ENCODE data around the gene PCDHA6.
"Not testable (repeated sequence)": the region's sequence is repeated elsewhere in the genome, so short reads cannot be mapped to it uniquely, and the experiment has no call there.

PCDHA6 gene

GRCh38 chr5:140869555-140869886, 41.8 kb downstream of the PCDHA6 start:
- Mint-ChIP-seq H3K9me3 (peaks cover 54% of the 10 kb centered on the region), H3K36me3 (ENCODE audit: low read depth) (peaks cover 74% of the 10 kb centered on the region), H3K27me3 (ENCODE audit: low read depth, poor library complexity) (no peaks in the 10 kb centered on the region), H3K4me1 (peaks cover 9% of the 10 kb centered on the region), H3K27ac (no peak overlapping the region), H3K4me3 (peak overlapping the region; percentile 86)
- TF ChIP-seq, protein P1, sequence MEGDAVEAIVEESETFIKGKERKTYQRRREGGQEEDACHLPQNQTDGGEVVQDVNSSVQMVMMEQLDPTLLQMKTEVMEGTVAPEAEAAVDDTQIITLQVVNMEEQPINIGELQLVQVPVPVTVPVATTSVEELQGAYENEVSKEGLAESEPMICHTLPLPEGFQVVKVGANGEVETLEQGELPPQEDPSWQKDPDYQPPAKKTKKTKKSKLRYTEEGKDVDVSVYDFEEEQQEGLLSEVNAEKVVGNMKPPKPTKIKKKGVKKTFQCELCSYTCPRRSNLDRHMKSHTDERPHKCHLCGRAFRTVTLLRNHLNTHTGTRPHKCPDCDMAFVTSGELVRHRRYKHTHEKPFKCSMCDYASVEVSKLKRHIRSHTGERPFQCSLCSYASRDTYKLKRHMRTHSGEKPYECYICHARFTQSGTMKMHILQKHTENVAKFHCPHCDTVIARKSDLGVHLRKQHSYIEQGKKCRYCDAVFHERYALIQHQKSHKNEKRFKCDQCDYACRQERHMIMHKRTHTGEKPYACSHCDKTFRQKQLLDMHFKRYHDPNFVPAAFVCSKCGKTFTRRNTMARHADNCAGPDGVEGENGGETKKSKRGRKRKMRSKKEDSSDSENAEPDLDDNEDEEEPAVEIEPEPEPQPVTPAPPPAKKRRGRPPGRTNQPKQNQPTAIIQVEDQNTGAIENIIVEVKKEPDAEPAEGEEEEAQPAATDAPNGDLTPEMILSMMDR (IDR thresholded peaks at IDR 0.05) = peak; percentile 24
- no peak for DNase-seq

DNA sequence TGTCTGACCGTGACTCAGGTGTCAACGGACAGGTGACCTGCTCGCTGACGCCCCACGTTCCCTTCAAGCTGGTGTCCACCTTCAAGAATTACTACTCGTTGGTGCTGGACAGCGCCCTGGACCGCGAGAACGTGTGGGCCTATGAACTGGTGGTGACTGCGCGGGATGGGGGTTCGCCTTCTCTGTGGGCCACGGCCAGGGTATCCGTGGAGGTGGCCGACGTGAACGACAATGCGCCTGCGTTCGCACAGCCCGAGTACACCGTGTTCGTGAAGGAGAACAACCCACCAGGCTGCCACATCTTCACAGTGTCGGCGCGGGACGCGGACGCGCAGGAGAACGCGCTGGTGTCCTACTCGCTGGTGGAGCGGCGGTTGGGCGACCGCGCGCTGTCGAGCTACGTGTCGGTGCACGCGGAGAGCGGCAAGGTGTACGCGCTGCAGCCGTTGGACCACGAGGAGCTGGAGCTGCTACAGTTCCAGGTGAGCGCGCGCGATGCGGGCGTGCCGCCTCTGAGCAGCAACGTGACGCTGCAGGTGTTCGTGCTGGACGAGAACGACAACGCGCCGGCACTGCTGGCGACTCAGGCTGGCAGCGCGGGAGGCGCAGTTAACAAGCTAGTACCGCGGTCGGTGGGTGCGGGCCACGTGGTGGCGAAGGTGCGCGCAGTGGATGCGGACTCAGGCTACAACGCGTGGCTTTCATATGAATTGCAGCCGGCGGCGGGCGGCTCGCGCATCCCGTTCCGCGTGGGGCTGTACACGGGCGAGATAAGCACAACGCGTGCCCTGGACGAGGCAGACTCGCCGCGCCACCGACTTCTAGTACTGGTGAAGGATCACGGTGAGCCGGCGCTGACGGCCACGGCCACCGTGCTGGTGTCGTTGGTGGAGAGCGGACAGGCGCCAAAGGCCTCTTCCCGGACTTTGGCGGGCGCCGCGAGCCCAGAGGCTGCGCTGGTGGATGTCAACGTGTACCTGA, 42.8 kb downstream of the PCDHA6 start:
- Mint-ChIP-seq H3K27me3 (ENCODE audit: low read depth, poor library complexity) (no peaks in the 10 kb centered on the region), H3K36me3 (ENCODE audit: low read depth) (peaks cover 81% of the 10 kb centered on the region), H3K27ac (no peak overlapping the region), H3K9me3 (peaks cover 61% of the 10 kb centered on the region), H3K4me3 (no peak overlapping the region), H3K4me1 (peaks cover 14% of the 10 kb centered on the region)
- DNase-seq = no peak
- TF ChIP-seq, protein P1 (IDR thresholded peaks at IDR 0.05) = no peak

GRCh38 chr5:140875085-140876065, 47.6 kb downstream of the PCDHA6 start, which contains the start of gene PCDHA12:
Gene PCDHA12, plus strand, starts transcription at chr5:140875308. Its CDS starts 165 bp downstream, at chr5:140875473.
- H3K4me1 Mint-ChIP-seq = peaks cover 11% of the 10 kb centered on the region
- peaks cover 87% of the 10 kb centered on the region for H3K9me3 Mint-ChIP-seq
- DNase-seq = peak; percentile 34
- TF ChIP-seq, protein P1 (IDR thresholded peaks at IDR 0.05) = peak; percentile 34
- H3K36me3 Mint-ChIP-seq (ENCODE audit: low read depth) = peaks cover 95% of the 10 kb centered on the region
- no peak within 1 kb of the TSS for H3K27ac Mint-ChIP-seq
- peak within 1 kb of the TSS; percentile 87 for H3K4me3 Mint-ChIP-seq
- H3K27me3 Mint-ChIP-seq (ENCODE audit: low read depth, poor library complexity) = no peaks in the 10 kb centered on the region

DNA sequence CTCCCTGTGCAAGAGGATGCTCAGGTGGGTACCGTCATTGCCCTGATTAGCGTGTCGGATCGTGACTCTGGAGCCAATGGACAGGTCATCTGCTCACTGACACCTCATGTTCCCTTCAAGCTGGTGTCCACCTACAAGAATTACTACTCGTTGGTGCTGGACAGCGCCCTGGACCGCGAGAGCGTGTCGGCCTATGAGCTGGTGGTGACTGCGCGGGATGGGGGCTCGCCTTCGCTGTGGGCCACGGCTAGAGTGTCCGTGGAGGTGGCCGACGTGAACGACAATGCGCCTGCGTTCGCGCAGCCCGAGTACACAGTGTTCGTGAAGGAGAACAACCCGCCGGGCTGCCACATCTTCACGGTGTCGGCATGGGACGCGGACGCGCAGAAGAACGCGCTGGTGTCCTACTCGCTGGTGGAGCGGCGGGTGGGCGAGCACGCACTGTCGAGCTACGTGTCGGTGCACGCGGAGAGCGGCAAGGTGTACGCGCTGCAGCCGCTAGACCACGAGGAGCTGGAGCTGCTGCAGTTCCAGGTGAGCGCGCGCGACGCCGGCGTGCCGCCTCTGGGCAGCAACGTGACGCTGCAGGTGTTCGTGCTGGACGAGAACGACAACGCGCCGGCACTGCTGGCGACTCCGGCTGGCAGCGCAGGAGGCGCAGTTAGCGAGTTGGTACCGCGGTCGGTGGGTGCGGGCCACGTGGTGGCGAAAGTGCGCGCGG, 48.9 kb downstream of the PCDHA6 start:
- H3K27me3 Mint-ChIP-seq (ENCODE audit: low read depth, poor library complexity); H3K27ac Mint-ChIP-seq; DNase-seq: not testable (repeated sequence)
- peaks cover 11% of the 10 kb centered on the region for H3K4me1 Mint-ChIP-seq
- H3K9me3 Mint-ChIP-seq = peaks cover 92% of the 10 kb centered on the region
- peak overlapping the region; percentile 87 for H3K4me3 Mint-ChIP-seq
- peaks cover 96% of the 10 kb centered on the region for H3K36me3 Mint-ChIP-seq (ENCODE audit: low read depth)

- Mint-ChIP-seq H3K27ac (no peak overlapping the region), H3K4me1 (peaks cover 11% of the 10 kb centered on the region), H3K9me3 (peaks cover 92% of the 10 kb centered on the region), H3K4me3 (no peak overlapping the region), H3K36me3 (ENCODE audit: low read depth) (peaks cover 96% of the 10 kb centered on the region), H3K27me3 (ENCODE audit: low read depth, poor library complexity) (no peaks in the 10 kb centered on the region)
- TF ChIP-seq, protein P1 (IDR thresholded peaks at IDR 0.05) = no peak
- no peak for DNase-seq
Measured at GRCh38 chr5:140877262-140877581, 49.5 kb downstream of the PCDHA6 start.
